Hepatocyte (in vitro differentiated cells): ENCODE measurements around the gene KIAA0825. TPM values are rescaled to one million over a fixed set of nuclear protein-coding genes. Genes with fewer than 3 reads are reported as not detected.

Source experiments
- DNase-seq: peaks from one replicate; pipeline ENCODE4 v3.0.0-alpha.2; 2016; ENCODE audit warnings: low spot score
- H2AFZ ChIP-seq: fragments of 200-600 bp; sonication (generic); 2 replicates; pipeline ENCODE4 v1.6.0; 2016; ENCODE audit warnings: antibody characterized with exemption, mild to moderate bottlenecking
- H3K27ac ChIP-seq: fragments of 200-600 bp; sonication (generic); 2 replicates; pipeline ENCODE4 v1.5.1; 2016; ENCODE audit warnings: mild to moderate bottlenecking
- H3K27me3 ChIP-seq: fragments of 200-600 bp; sonication (generic); 2 replicates; pipeline ENCODE4 v1.6.1; 2016
- H3K36me3 ChIP-seq: fragments of 200-600 bp; sonication (generic); replicated peaks from 2 replicates; pipeline ENCODE4 v1.5.1; 2016; ENCODE audit warnings: low read depth; ENCODE audit not compliant: insufficient read depth
- H3K4me1 ChIP-seq: fragments of 200-600 bp; sonication (generic); 2 replicates; pipeline ENCODE4 v1.5.1; 2016; ENCODE audit warnings: mild to moderate bottlenecking, moderate library complexity; ENCODE audit not compliant: insufficient read depth
- H3K4me2 ChIP-seq: fragments of 200-600 bp; sonication (generic); 2 replicates; pipeline ENCODE4 v1.6.0; 2016
- H3K4me3 ChIP-seq: fragments of 200-600 bp; sonication (generic); 2 replicates; pipeline ENCODE4 v1.5.1; 2016; ENCODE audit warnings: mild to moderate bottlenecking
- H3K79me2 ChIP-seq: fragments of 200-600 bp; sonication (generic); 2 replicates; pipeline ENCODE4 v1.6.0; 2017; ENCODE audit warnings: mild to moderate bottlenecking
- H3K9me2 ChIP-seq: fragments of 200-600 bp; sonication (generic); replicated peaks from 2 replicates; pipeline ENCODE4 v1.6.0; 2017; ENCODE audit warnings: mild to moderate bottlenecking; ENCODE audit not compliant: insufficient read depth
- H3K9me3 ChIP-seq: fragments of 200-600 bp; sonication (generic); 2 replicates; pipeline ENCODE4 v1.5.1; 2016; ENCODE audit warnings: low read depth, mild to moderate bottlenecking
- H4K20me1 ChIP-seq: fragments of 200-600 bp; sonication (generic); 2 replicates; pipeline ENCODE4 v1.6.0; 2016; ENCODE audit warnings: mild to moderate bottlenecking; ENCODE audit not compliant: insufficient read depth, poor library complexity, severe bottlenecking
- EZH2 ChIP-seq: fragments of 200-600 bp; sonication (generic); IDR thresholded peaks from 2 replicates; pipeline ENCODE4 v1.6.1; 2016; ENCODE audit warnings: antibody characterized with exemption, mild to moderate bottlenecking, borderline replicate concordance
- EZH2phosphoT487 ChIP-seq: fragments of 200-600 bp; sonication (generic); IDR thresholded peaks from one replicate; pipeline ENCODE4 v1.6.1; 2018; ENCODE audit warnings: antibody characterized with exemption, mild to moderate bottlenecking, low read depth, moderate library complexity; ENCODE audit not compliant: unreplicated experiment, severe bottlenecking
- WGBS: methylation state at CpG from one replicate; pipeline ENCODE4 v1.1.6; 2016; ENCODE audit warnings: low lambda C conversion rate; ENCODE audit errors: missing lambda C conversion rate; 5-methylcytosine and 5-hydroxymethylcytosine counted together
- polyA plus RNA-seq: library from polyadenylated mRNA; unstranded; fragments of >200 nt; fragmentation: Nextera tagmentation; extraction: Ambion mirVana; gene quantifications from 2 replicates; pipeline ENCODE4 v1.2.1, GENCODE V29; 2016
- total RNA-seq: library from RNA; depleted of rRNA; stranded (reverse); fragments of >200 nt; gene quantifications from 2 replicates; pipeline ENCODE4 v1.2.3, GENCODE V29; 2014
- TF ChIP-seq, protein P1 (sequence below): fragments of 200-600 bp; sonication (generic); IDR thresholded peaks from 2 replicates; pipeline ENCODE4 v1.5.1; 2016; ENCODE audit warnings: antibody characterized with exemption, mild to moderate bottlenecking; ENCODE audit not compliant: poor library complexity

Gene KIAA0825
- total and polyA plus RNA-seq, 2 experiments from 2014 or later: 2.1 to 4.5 TPM

- Histone ChIP-seq H3K4me2 (no peak overlapping the region), H3K4me3 (no peak overlapping the region), H3K27me3 (no peaks in the 10 kb centered on the region), H3K79me2 (no peaks in the 10 kb centered on the region), H2AFZ (no peak overlapping the region), H3K36me3 (no peaks in the 10 kb centered on the region), H3K9me2 (no peaks in the 10 kb centered on the region), H3K9me3 (no peaks in the 10 kb centered on the region), H3K4me1 (no peaks in the 10 kb centered on the region), H3K27ac (no peak overlapping the region), H4K20me1 (no peaks in the 10 kb centered on the region)
- TF ChIP-seq, protein P1, sequence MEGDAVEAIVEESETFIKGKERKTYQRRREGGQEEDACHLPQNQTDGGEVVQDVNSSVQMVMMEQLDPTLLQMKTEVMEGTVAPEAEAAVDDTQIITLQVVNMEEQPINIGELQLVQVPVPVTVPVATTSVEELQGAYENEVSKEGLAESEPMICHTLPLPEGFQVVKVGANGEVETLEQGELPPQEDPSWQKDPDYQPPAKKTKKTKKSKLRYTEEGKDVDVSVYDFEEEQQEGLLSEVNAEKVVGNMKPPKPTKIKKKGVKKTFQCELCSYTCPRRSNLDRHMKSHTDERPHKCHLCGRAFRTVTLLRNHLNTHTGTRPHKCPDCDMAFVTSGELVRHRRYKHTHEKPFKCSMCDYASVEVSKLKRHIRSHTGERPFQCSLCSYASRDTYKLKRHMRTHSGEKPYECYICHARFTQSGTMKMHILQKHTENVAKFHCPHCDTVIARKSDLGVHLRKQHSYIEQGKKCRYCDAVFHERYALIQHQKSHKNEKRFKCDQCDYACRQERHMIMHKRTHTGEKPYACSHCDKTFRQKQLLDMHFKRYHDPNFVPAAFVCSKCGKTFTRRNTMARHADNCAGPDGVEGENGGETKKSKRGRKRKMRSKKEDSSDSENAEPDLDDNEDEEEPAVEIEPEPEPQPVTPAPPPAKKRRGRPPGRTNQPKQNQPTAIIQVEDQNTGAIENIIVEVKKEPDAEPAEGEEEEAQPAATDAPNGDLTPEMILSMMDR: no peak
- DNase-seq: no peak
Measured at GRCh38 chr5:94571415-94571814, 47.0 kb downstream of the KIAA0825 start.

DNA sequence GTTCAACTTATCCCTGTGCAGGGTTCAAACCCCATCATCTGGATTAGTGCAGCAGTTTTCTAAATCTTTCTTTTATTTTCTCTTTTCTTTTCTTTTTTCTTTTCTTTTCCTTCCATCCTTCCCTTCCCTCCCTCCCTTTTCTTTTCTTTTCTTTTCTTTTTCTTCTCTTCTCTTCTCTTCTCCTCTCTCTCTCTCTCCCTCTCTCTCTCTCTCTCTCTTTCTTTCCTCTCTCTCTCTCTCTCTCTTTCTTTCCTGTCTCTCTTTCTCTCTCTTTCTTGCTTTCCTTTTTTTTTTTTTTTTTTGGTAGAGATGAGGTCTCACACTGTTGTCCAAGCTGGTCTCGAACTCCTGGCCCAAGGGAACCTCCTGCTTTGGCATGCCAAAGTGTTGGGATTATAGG, 53.6 kb downstream of the KIAA0825 start:
- Histone ChIP-seq H3K9me2 (no peaks in the 10 kb centered on the region), H3K36me3 (no peaks in the 10 kb centered on the region), H3K27ac (no peak overlapping the region), H3K9me3 (no peaks in the 10 kb centered on the region), H3K27me3 (no peaks in the 10 kb centered on the region), H4K20me1 (no peaks in the 10 kb centered on the region), H3K4me1 (no peaks in the 10 kb centered on the region), H3K4me2 (no peak overlapping the region), H2AFZ (no peak overlapping the region), H3K79me2 (no peaks in the 10 kb centered on the region), H3K4me3 (no peak overlapping the region)
- DNase-seq: no peak
- TF ChIP-seq EZH2phosphoT487 (no peak), EZH2 (no peak)
- TF ChIP-seq, protein P1: no peak
- WGBS: 94% methylated on average over 1 of the region's 1 CpG

GRCh38 chr5:94562327-94562971, 56.0 kb downstream of the KIAA0825 start:
- Histone ChIP-seq H3K9me3 (no peaks in the 10 kb centered on the region), H3K27ac (no peak overlapping the region), H3K27me3 (no peaks in the 10 kb centered on the region), H3K4me1 (peaks cover 3% of the 10 kb centered on the region), H3K79me2 (no peaks in the 10 kb centered on the region), H3K4me2 (no peak overlapping the region), H3K4me3 (no peak overlapping the region), H3K9me2 (no peaks in the 10 kb centered on the region), H4K20me1 (no peaks in the 10 kb centered on the region), H2AFZ (no peak overlapping the region), H3K36me3 (no peaks in the 10 kb centered on the region)
- DNase-seq: no peak
- 87% methylated on average over 2 of the region's 2 CpGs for WGBS
- TF ChIP-seq EZH2phosphoT487 (no peak), EZH2 (no peak)
- TF ChIP-seq, protein P1: no peak

DNA sequence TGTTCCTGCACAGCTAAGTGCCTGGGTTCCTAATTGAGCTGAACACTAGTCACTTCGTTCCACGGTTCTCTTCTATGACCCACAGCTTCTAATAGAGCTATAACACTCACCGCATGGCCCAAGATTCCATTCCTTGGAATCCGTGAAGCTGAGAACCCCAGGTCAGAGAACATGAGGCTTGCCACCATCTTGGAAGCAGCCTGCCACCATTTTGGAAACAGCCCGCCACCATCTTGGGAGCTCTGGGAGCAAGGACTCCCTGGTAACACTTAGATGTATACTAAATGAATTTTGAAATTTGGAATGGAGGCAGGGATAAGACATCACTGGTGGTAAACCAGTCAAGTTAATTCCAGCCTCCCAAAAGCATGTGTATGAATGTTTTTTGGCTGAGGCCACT, 60.4 kb downstream of the KIAA0825 start:
- Histone ChIP-seq H3K79me2 (no peaks in the 10 kb centered on the region), H3K27me3 (no peaks in the 10 kb centered on the region), H3K4me3 (no peak overlapping the region), H3K27ac (no peak overlapping the region), H2AFZ (no peak overlapping the region), H3K9me3 (no peaks in the 10 kb centered on the region), H3K4me1 (peaks cover 3% of the 10 kb centered on the region), H4K20me1 (no peaks in the 10 kb centered on the region), H3K36me3 (no peaks in the 10 kb centered on the region), H3K4me2 (no peak overlapping the region), H3K9me2 (no peaks in the 10 kb centered on the region)
- 98% methylated on average over 5 of the region's 5 CpGs for WGBS
- TF ChIP-seq, protein P1: no peak
- no peak for TF ChIP-seq EZH2
- no peak for TF ChIP-seq EZH2phosphoT487
- no peak for DNase-seq
